Loucy (cell line): ENCODE data around the gene MOGAT1.

Experiments
- CTCF ChIP-seq: fragments of 200-600 bp; sonication (generic); conservative IDR thresholded peaks from 2 replicates; pipeline ENCODE4 v1.5.1; 2014; ENCODE audit warnings: mild to moderate bottlenecking, antibody characterized with exemption, low read length
- EZH2phosphoT487 ChIP-seq: fragments of 200-600 bp; IDR thresholded peaks from 2 replicates; pipeline ENCODE4 v1.6.1; 2018; ENCODE audit warnings: antibody characterized with exemption, mild to moderate bottlenecking, moderate library complexity, borderline replicate concordance

- TF ChIP-seq CTCF (no peak), EZH2phosphoT487 (no peak)
Observed at GRCh38 chr2:222736301-222736700, 64.8 kb downstream of the MOGAT1 start.
